ENCODE results near the gene TMEM165. TPM values are rescaled to one million over a fixed set of nuclear protein-coding genes. Genes with fewer than 3 reads are reported as not detected.
"Not testable (repeated sequence)": the region's sequence is repeated elsewhere in the genome, so short reads cannot be mapped to it uniquely, and the experiment has no call there.

TMEM165 gene
- total RNA-seq, 2 donors from 2014 or later: 185 to 360 TPM

DNA sequence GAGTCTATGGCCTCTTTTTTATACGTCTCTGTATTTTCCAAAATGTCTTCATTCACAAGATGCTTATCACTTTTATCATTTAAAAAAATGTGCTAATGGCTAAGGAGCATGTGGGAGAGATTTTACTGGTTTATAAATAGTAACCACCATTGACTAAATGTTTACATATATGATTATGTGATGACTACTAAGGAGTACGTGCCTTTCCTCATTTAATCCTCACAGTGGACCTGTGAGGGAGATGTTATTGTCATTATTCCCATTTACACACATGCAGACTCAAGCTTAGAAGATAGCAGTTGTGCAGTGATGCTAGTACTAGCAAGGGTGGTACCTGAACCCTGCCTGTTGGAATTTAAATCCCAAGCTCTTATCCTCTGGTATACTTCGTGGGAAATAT, 47.3 kb upstream of the TMEM165 start:
- no peak for DNase-seq (ENCODE audit: low spot score)
- no peak for ATAC-seq (ENCODE audit: insufficient number of reproducible peaks, low FRiP score, low read depth)
- Histone ChIP-seq H3K27ac (no peak overlapping the region), H3K4me1 (ENCODE audit: control insufficient read depth in 1 of 2, low read depth in 2 of 2) (peaks cover 9 to 11% of the 10 kb centered on the region in 2 donors), H3K27me3 (replicated peaks; ENCODE audit: insufficient read depth) (no peaks in the 10 kb centered on the region), H3K4me3 (no peak overlapping the region), H3K9me3 (no peaks in the 10 kb centered on the region), H3K36me3 (no peaks in the 10 kb centered on the region)
- TF ChIP-seq, protein P1, sequence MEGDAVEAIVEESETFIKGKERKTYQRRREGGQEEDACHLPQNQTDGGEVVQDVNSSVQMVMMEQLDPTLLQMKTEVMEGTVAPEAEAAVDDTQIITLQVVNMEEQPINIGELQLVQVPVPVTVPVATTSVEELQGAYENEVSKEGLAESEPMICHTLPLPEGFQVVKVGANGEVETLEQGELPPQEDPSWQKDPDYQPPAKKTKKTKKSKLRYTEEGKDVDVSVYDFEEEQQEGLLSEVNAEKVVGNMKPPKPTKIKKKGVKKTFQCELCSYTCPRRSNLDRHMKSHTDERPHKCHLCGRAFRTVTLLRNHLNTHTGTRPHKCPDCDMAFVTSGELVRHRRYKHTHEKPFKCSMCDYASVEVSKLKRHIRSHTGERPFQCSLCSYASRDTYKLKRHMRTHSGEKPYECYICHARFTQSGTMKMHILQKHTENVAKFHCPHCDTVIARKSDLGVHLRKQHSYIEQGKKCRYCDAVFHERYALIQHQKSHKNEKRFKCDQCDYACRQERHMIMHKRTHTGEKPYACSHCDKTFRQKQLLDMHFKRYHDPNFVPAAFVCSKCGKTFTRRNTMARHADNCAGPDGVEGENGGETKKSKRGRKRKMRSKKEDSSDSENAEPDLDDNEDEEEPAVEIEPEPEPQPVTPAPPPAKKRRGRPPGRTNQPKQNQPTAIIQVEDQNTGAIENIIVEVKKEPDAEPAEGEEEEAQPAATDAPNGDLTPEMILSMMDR (IDR thresholded peaks at IDR 0.05): no peak

DNA sequence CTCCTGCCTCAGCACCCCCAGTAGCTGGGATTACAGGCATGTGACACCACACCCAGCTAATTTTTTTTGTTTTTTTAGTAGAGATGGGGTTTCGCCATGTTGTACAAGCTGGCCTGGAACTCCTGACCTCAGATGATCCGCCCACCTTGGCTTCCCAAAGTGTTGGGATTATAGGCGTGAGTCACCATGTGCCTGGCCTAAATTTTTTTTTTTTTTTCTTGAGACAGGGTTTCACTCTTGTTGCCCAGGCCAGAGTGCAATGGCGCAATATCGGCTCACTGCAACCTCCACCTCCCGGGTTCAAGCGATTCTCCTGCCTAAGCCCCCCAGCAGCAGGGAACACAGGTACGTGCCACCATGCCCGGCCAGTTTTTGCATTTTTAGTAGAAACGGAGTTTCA, 44.9 kb upstream of the TMEM165 start:
- not testable (repeated sequence) for H3K4me3 ChIP-seq; ATAC-seq (ENCODE audit: insufficient number of reproducible peaks, low FRiP score, low read depth); H3K9me3 ChIP-seq; H3K27me3 ChIP-seq (replicated peaks; ENCODE audit: insufficient read depth); H3K27ac ChIP-seq; DNase-seq (ENCODE audit: low spot score); H3K36me3 ChIP-seq
- peaks cover 9 to 11% of the 10 kb centered on the region in 2 donors for H3K4me1 ChIP-seq (ENCODE audit: control insufficient read depth in 1 of 2, low read depth in 2 of 2)

DNA sequence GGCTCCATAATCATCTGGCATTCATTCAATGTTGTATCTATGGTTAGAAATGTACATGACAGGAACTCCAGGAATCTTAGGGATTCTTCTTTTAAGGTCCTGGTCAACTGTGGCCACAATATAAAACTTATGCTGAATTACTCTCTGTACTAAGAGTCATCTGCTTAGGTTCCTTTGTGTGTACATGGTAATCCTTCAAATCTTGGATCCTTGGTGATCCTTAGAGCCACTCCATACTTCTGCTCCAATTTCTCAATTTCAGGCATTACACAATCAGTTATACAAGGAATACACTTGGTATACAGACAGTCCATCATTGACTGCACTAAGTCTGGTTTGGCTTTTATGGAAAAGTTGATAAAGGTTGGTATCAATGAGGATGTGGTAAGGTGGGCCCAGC, 43.9 kb upstream of the TMEM165 start:
- Histone ChIP-seq H3K9me3 (no peaks in the 10 kb centered on the region), H3K27me3 (replicated peaks; ENCODE audit: insufficient read depth) (no peaks in the 10 kb centered on the region), H3K36me3 (no peaks in the 10 kb centered on the region), H3K4me3 (no peak overlapping the region), H3K4me1 (ENCODE audit: control insufficient read depth in 1 of 2, low read depth in 2 of 2) (peaks cover 9 to 10% of the 10 kb centered on the region in 2 donors), H3K27ac (no peak overlapping the region)
- ATAC-seq (ENCODE audit: insufficient number of reproducible peaks, low FRiP score, low read depth) (no peak), DNase-seq (ENCODE audit: low spot score) (no peak)
- TF ChIP-seq, protein P1 (IDR thresholded peaks at IDR 0.05): no peak

DNA sequence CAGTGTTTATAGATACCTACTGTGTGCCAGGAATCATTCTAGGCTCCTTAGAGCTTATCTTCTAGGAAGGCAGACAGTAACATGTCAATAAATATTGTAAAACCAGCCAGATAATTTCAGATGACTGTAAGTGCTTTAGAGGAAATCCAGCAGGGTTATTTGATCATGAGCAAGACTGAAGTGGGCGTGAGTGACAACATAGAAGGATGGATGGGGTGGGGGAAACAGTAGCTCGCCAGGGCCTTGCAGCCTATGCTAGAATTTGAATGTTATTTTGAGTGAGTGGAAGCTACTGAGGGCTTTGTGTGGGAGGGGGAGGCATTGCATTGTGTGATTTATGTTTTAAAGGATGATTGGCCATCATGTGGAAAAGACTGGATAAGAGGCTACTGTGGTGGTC, 43.0 kb upstream of the TMEM165 start:
- no peaks in the 10 kb centered on the region for H3K36me3 ChIP-seq
- ATAC-seq (ENCODE audit: insufficient number of reproducible peaks, low FRiP score, low read depth) (no peak), DNase-seq (ENCODE audit: low spot score) (no peak)
- no peaks in the 10 kb centered on the region for H3K27me3 ChIP-seq (replicated peaks; ENCODE audit: insufficient read depth)
- peaks cover 3 to 12% of the 10 kb centered on the region in 2 donors for H3K4me1 ChIP-seq (ENCODE audit: control insufficient read depth in 1 of 2, low read depth in 2 of 2)
- H3K27ac ChIP-seq: no peak overlapping the region
- H3K9me3 ChIP-seq: no peaks in the 10 kb centered on the region
- H3K4me3 ChIP-seq: no peak overlapping the region
- TF ChIP-seq, protein P1 (IDR thresholded peaks at IDR 0.05): no peak

DNA sequence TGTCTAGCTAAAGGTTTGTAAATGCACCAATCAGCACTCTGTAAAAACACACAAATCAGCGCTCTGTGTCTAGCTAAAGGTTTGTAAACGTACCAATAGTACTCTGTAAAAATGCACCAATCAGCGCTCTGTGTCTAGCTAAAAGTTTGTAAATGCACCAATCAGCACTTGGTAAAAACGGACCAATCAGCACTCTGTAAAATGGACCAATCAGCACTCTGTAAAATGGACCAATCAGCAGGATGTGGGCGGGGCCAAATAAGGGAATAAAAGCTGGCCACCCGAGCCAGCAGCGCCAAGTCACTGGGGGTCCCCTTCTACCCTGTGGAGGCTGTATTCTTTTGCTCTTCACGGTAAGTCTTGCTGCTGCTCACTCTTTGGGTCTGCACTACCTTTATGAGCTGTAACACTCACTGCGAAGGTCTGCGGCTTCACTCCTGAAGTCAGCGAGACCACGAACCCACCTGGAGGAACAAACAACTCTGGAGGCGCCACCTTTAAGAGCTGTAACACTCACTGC, 42.5 kb upstream of the TMEM165 start:
- not testable (repeated sequence) for H3K9me3 ChIP-seq; H3K27me3 ChIP-seq (replicated peaks; ENCODE audit: insufficient read depth); ATAC-seq (ENCODE audit: insufficient number of reproducible peaks, low FRiP score, low read depth); H3K4me3 ChIP-seq; H3K27ac ChIP-seq; DNase-seq (ENCODE audit: low spot score); H3K36me3 ChIP-seq
- peaks cover 8 to 17% of the 10 kb centered on the region in 2 donors for H3K4me1 ChIP-seq (ENCODE audit: control insufficient read depth in 1 of 2, low read depth in 2 of 2)

DNA sequence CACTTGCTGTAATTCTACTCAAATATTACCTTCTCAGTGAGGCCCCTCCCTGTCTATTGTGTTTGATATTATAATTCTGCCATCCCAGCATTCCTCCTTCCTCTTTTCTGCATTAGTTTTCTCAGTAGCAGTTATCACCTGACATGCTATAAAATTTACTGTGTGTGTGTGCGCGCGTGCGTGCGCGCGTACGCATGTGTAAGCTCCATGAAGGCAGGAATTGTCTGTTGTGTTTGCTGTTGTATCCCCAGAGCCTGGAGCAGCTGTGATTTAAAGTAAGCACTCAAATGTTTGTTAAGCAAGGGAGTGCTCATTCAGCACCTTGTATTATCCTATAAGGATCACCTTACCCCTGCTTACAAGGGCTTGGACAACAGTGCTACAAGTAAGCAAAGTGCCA, 41.1 kb upstream of the TMEM165 start:
- ATAC-seq (ENCODE audit: insufficient number of reproducible peaks, low FRiP score, low read depth) (no peak), DNase-seq (ENCODE audit: low spot score) (no peak)
- Histone ChIP-seq H3K4me1 (ENCODE audit: control insufficient read depth in 1 of 2, low read depth in 2 of 2) (peaks cover 20 to 31% of the 10 kb centered on the region in 2 donors), H3K27ac (no peak overlapping the region), H3K9me3 (no peaks in the 10 kb centered on the region), H3K36me3 (no peaks in the 10 kb centered on the region), H3K27me3 (replicated peaks; ENCODE audit: insufficient read depth) (no peaks in the 10 kb centered on the region), H3K4me3 (no peak overlapping the region)
- TF ChIP-seq, protein P1 (IDR thresholded peaks at IDR 0.05): no peak

Data from thoracic aorta (tissue), 2 donors.